MM.1S (cell line): ENCODE data around the gene PGS1.

Experiments used
- DNase-seq: peaks from one replicate; pipeline ENCODE4 v3.0.0-alpha.2; 2015
- H2AFZ ChIP-seq: fragments of 300-600 bp; sonication (generic); 2 replicates; pipeline ENCODE4 v1.6.0; 2016; ENCODE audit warnings: antibody characterized with exemption, low read length
- H3F3A ChIP-seq: fragments of 300-600 bp; sonication (generic); 2 replicates; pipeline ENCODE4 v1.6.1; 2016; ENCODE audit warnings: mild to moderate bottlenecking, antibody characterized with exemption, low read length, moderate library complexity, mixed read lengths; ENCODE audit not compliant: insufficient read depth
- H3K27ac ChIP-seq: fragments of 300-600 bp; sonication (generic); 2 replicates; pipeline ENCODE4 v1.5.1; 2016; ENCODE audit warnings: mild to moderate bottlenecking, low read length
- H3K27me3 ChIP-seq: fragments of 300-600 bp; sonication (generic); replicated peaks from 2 replicates; pipeline ENCODE4 v1.6.0; 2016; ENCODE audit warnings: low read length; ENCODE audit not compliant: insufficient read depth
- H3K36me3 ChIP-seq: fragments of 300-600 bp; sonication (generic); replicated peaks from 2 replicates; pipeline ENCODE4 v1.6.1; 2016; ENCODE audit warnings: mild to moderate bottlenecking, low read length, mixed read lengths; ENCODE audit not compliant: insufficient read depth
- H3K4me1 ChIP-seq: fragments of 300-600 bp; sonication (generic); 2 replicates; pipeline ENCODE4 v1.6.1; 2016; ENCODE audit warnings: low read length, mixed read lengths
- H3K4me2 ChIP-seq: fragments of 300-600 bp; sonication (generic); 2 replicates; pipeline ENCODE4 v1.6.0; 2016; ENCODE audit warnings: low read depth, low read length
- H3K4me3 ChIP-seq: fragments of 300-600 bp; sonication (generic); 2 replicates; pipeline ENCODE4 v1.5.1; 2016; ENCODE audit warnings: low read length, mixed read lengths
- H3K79me2 ChIP-seq: fragments of 300-600 bp; sonication (generic); 2 replicates; pipeline ENCODE4 v1.6.1; 2016; ENCODE audit warnings: mixed run types, low read length, mixed read lengths
- H3K9ac ChIP-seq: fragments of 300-600 bp; sonication (generic); 2 replicates; pipeline ENCODE4 v1.6.1; 2016; ENCODE audit warnings: low read length, mixed read lengths
- H3K9me2 ChIP-seq: fragments of 300-600 bp; sonication (generic); replicated peaks from 2 replicates; pipeline ENCODE4 v1.6.1; 2016; ENCODE audit warnings: mild to moderate bottlenecking, low read length, mixed read lengths; ENCODE audit not compliant: insufficient read depth
- H3K9me3 ChIP-seq: fragments of 300-600 bp; sonication (generic); replicated peaks from 2 replicates; pipeline ENCODE4 v1.6.1; 2016; ENCODE audit warnings: mild to moderate bottlenecking, low read length, mixed read lengths; ENCODE audit not compliant: insufficient read depth
- H4K20me1 ChIP-seq: fragments of 300-600 bp; sonication (generic); 2 replicates; pipeline ENCODE4 v1.6.1; 2016; ENCODE audit warnings: mild to moderate bottlenecking, low read length, moderate library complexity, mixed read lengths; ENCODE audit not compliant: insufficient read depth
- CTCF ChIP-seq: fragments of 300-600 bp; sonication (generic); IDR thresholded peaks from 2 replicates; pipeline ENCODE4 v1.5.1; 2016; ENCODE audit warnings: antibody characterized with exemption, low read length, mixed read lengths
- EZH2 ChIP-seq: fragments of 300-600 bp; sonication (generic); optimal IDR thresholded peaks from 2 replicates; pipeline ENCODE3; 2017; ENCODE audit warnings: low read depth, mild to moderate bottlenecking, antibody characterized with exemption, low read length, mixed read lengths
- EZH2phosphoT487 ChIP-seq: fragments of 300-600 bp; sonication (generic); IDR thresholded peaks from 2 replicates; pipeline ENCODE4 v1.6.1; 2018; ENCODE audit warnings: antibody characterized with exemption, low read length

PGS1 gene

GRCh38 chr17:78438271-78438691 is 59.8 kb downstream of the PGS1 start:
- no peak overlapping the region for H3K9ac ChIP-seq
- peaks cover 25% of the 10 kb centered on the region for H3K27me3 ChIP-seq
- H3K4me1 ChIP-seq: no peaks in the 10 kb centered on the region
- no peaks in the 10 kb centered on the region for H3K79me2 ChIP-seq
- H4K20me1 ChIP-seq: no peaks in the 10 kb centered on the region
- no peaks in the 10 kb centered on the region for H3K36me3 ChIP-seq
- H3K27ac ChIP-seq: no peak overlapping the region
- no peaks in the 10 kb centered on the region for H3K9me2 ChIP-seq
- H3K4me2 ChIP-seq: no peak overlapping the region
- DNase-seq: no peak
- no peak overlapping the region for H3K4me3 ChIP-seq
- H3K9me3 ChIP-seq: no peaks in the 10 kb centered on the region
- H2AFZ ChIP-seq: no peak overlapping the region
- TF ChIP-seq EZH2phosphoT487: no peak
- no peak for TF ChIP-seq EZH2
- no peak for TF ChIP-seq CTCF
- H3F3A ChIP-seq: no peaks in the 10 kb centered on the region

GRCh38 chr17:78438694-78439325 is 60.4 kb downstream of the PGS1 start:
- no peaks in the 10 kb centered on the region for H3K79me2 ChIP-seq
- no peak overlapping the region for H3K4me2 ChIP-seq
- no peaks in the 10 kb centered on the region for H3F3A ChIP-seq
- no peaks in the 10 kb centered on the region for H3K36me3 ChIP-seq
- H3K27ac ChIP-seq: no peak overlapping the region
- DNase-seq: no peak
- no peak overlapping the region for H2AFZ ChIP-seq
- no peak overlapping the region for H3K9ac ChIP-seq
- peaks cover 28% of the 10 kb centered on the region for H3K27me3 ChIP-seq
- no peaks in the 10 kb centered on the region for H4K20me1 ChIP-seq
- no peak for TF ChIP-seq EZH2
- TF ChIP-seq EZH2phosphoT487: no peak
- no peak for TF ChIP-seq CTCF
- H3K4me3 ChIP-seq: no peak overlapping the region
- no peaks in the 10 kb centered on the region for H3K4me1 ChIP-seq
- H3K9me2 ChIP-seq: no peaks in the 10 kb centered on the region
- no peaks in the 10 kb centered on the region for H3K9me3 ChIP-seq

GRCh38 chr17:78441271-78441971 is 63.0 kb downstream of the PGS1 start:
- no peak for DNase-seq
- Histone ChIP-seq H3K4me3 (no peak overlapping the region), H4K20me1 (no peaks in the 10 kb centered on the region), H3K79me2 (no peaks in the 10 kb centered on the region), H3K36me3 (no peaks in the 10 kb centered on the region), H3K9me3 (no peaks in the 10 kb centered on the region), H3K27ac (no peak overlapping the region), H3K27me3 (peaks cover 47% of the 10 kb centered on the region), H3K9ac (no peak overlapping the region), H3K4me1 (no peaks in the 10 kb centered on the region), H3F3A (no peaks in the 10 kb centered on the region), H3K9me2 (no peaks in the 10 kb centered on the region), H2AFZ (no peak overlapping the region), H3K4me2 (no peak overlapping the region)
- TF ChIP-seq EZH2phosphoT487 (no peak), CTCF (no peak)
